H4 (cell line): ENCODE results near the gene C10orf90. TPM values are rescaled to one million over a fixed set of nuclear protein-coding genes. Genes with fewer than 3 reads are reported as not detected.

Experiments
- DNase-seq: peaks from one replicate; pipeline ENCODE4 v3.0.0-alpha.2; 2015; ENCODE audit warnings: low spot score
- total RNA-seq: library from RNA; depleted of rRNA; stranded (reverse); fragments of >200 nt; shearing (Covaris generic); gene quantifications from 2 replicates; pipeline ENCODE4 v1.2.3, GENCODE V29; 2014

C10orf90 gene
- total RNA-seq, 1 experiment from 2014 or later, result 0.19 TPM

- DNase-seq, result no peak
Observed at GRCh38 chr10:126503392-126504062, 167.0 kb downstream of the C10orf90 start.

GRCh38 chr10:126502441-126502840, 168.1 kb downstream of the C10orf90 start:
- DNase-seq, result no peak

GRCh38 chr10:126501828-126502227, 168.7 kb downstream of the C10orf90 start:
- no peak for DNase-seq

GRCh38 chr10:126500866-126501265, 169.6 kb downstream of the C10orf90 start:
- peak; percentile 54 for DNase-seq

- peak; percentile 44 for DNase-seq
Observed at GRCh38 chr10:126500185-126500584, 170.3 kb downstream of the C10orf90 start.

GRCh38 chr10:126499744-126500143, 170.7 kb downstream of the C10orf90 start:
- DNase-seq, result no peak

GRCh38 chr10:126497672-126498071, 172.8 kb downstream of the C10orf90 start:
- DNase-seq, result no peak

GRCh38 chr10:126496771-126497545, 173.5 kb downstream of the C10orf90 start:
- DNase-seq, result no peak

- no peak for DNase-seq
Observed at GRCh38 chr10:126491476-126491875, 179.0 kb downstream of the C10orf90 start.

GRCh38 chr10:126481181-126481580, 189.3 kb downstream of the C10orf90 start:
- DNase-seq, result no peak

GRCh38 chr10:126480648-126481047, 189.8 kb downstream of the C10orf90 start:
- DNase-seq, result no peak

- DNase-seq, result no peak
Observed at GRCh38 chr10:126479280-126479895, 191.1 kb downstream of the C10orf90 start.

- DNase-seq, result no peak
Observed at GRCh38 chr10:126478546-126478945, 191.9 kb downstream of the C10orf90 start.

GRCh38 chr10:126476246-126476645, 194.2 kb downstream of the C10orf90 start:
- DNase-seq, result no peak

- DNase-seq, result no peak
Observed at GRCh38 chr10:126475074-126475691, 195.3 kb downstream of the C10orf90 start.

GRCh38 chr10:126474031-126474430, 196.5 kb downstream of the C10orf90 start:
- no peak for DNase-seq

- no peak for DNase-seq
Observed at GRCh38 chr10:126470991-126471390, 199.5 kb downstream of the C10orf90 start.

GRCh38 chr10:126469692-126470091, 200.8 kb downstream of the C10orf90 start:
- DNase-seq, result no peak

- DNase-seq, result peak; percentile 46
Observed at GRCh38 chr10:126468876-126469643, 201.4 kb downstream of the C10orf90 start.

GRCh38 chr10:126468467-126468866, 202.0 kb downstream of the C10orf90 start:
- DNase-seq, result no peak

- no peak for DNase-seq
Observed at GRCh38 chr10:126465771-126466170, 204.7 kb downstream of the C10orf90 start.

GRCh38 chr10:126463286-126463685, 207.2 kb downstream of the C10orf90 start:
- DNase-seq, result no peak
